Sigmoid colon (tissue), 7 donors: ENCODE results near the gene ADRA2B. TPM values are rescaled to one million over a fixed set of nuclear protein-coding genes. Genes with fewer than 3 reads are reported as not detected.

Experiments used
- DNase-seq: peaks from one replicate; pipeline ENCODE4 v3.0.0-alpha.2; 2019
- H3K27ac ChIP-seq, 4 donors: fragments of 200-600 bp; sonication (generic); one replicate each; pipeline ENCODE4 v1.5.1; 2016 to 2019; ENCODE audit warnings: mild to moderate bottlenecking in 1 of 4
- H3K27me3 ChIP-seq, 3 donors: fragments of 200-600 bp; sonication (generic); one replicate each; pipeline ENCODE4 v1.5.1; 2019; ENCODE audit warnings: mild to moderate bottlenecking in 1 of 3
- H3K36me3 ChIP-seq, 4 donors: fragments of 200-600 bp; sonication (generic); one replicate each; pipeline ENCODE4 v1.5.1; 2016 to 2019
- H3K4me1 ChIP-seq, 4 donors: fragments of 200-600 bp; sonication (generic); one replicate each; pipeline ENCODE4 v1.5.1; 2017 to 2019
- H3K4me3 ChIP-seq, 4 donors: fragments of 200-600 bp; sonication (generic); one replicate each; pipeline ENCODE4 v1.5.1; 2017 to 2019; ENCODE audit warnings: mild to moderate bottlenecking in 2 of 4, moderate library complexity in 1 of 4
- H3K9me3 ChIP-seq, 4 donors: fragments of 200-600 bp in 3 of 4; sonication (generic) in 3 of 4; one replicate each; pipeline versions ENCODE4 v1.5.1 to v1.6.1; 2013 to 2019
- EP300 ChIP-seq, 4 donors: sonication (generic); formaldehyde crosslinking; IDR thresholded peaks; one replicate each; pipeline ENCODE4 v1.6.1; 2017; ENCODE audit warnings: antibody characterized with exemption in 4 of 4
- POLR2A ChIP-seq, 2 donors: fragments of 450-650 bp; IDR thresholded peaks; one replicate each; pipeline ENCODE4 v1.6.1; 2016; ENCODE audit warnings: antibody characterized with exemption in 2 of 2, mild to moderate bottlenecking in 2 of 2, moderate library complexity in 2 of 2
- POLR2AphosphoS5 ChIP-seq, 4 donors: sonication (generic); formaldehyde crosslinking; IDR thresholded peaks; one replicate each; pipeline ENCODE4 v1.6.1; 2017; ENCODE audit warnings: antibody characterized with exemption in 4 of 4
- WGBS, 2 donors: extraction: QIAGEN DNeasy Blood & Tissue Kit; methylation state at CpG; one replicate each; pipeline ENCODE4 v1.1.7; 2013; 5-methylcytosine and 5-hydroxymethylcytosine counted together
- intact Hi-C: fragments of 100-400 bp; cut with DNase I; formaldehyde crosslinking; loops from one replicate; pipeline ENCODE4 v1.15.1; 2023
- polyA plus RNA-seq, 3 donors: library from polyadenylated mRNA; stranded (reverse); fragments of 200-250 nt; gene quantifications; one replicate each; pipeline ENCODE4 v1.2.3, GENCODE V29; 2013
- total RNA-seq, 4 donors: library from RNA; depleted of rRNA; stranded (reverse); fragments of >200 nt; gene quantifications; one replicate each; pipeline ENCODE4 v1.1.0, GENCODE V29; 2016
- TF ChIP-seq, protein P1 (sequence below), 4 experiments: fragments of 450-650 bp in 3 of 4; fragments of 200-600 bp in 1 of 4; IDR thresholded peaks; one replicate each; pipeline ENCODE4 v1.5.1; 2016 to 2019; ENCODE audit warnings: antibody characterized with exemption in 4 of 4, mild to moderate bottlenecking in 3 of 4, moderate library complexity in 2 of 4
- donor health status: healthy with polysubstance abuse.
- donor health status: Bipolar disorder and iron deficiency.
- donor health status: healthy.

The ADRA2B gene
- total and polyA plus RNA-seq, 7 donors, result under 0.01 to 1.4 (median 0.54) TPM; not detected in 1

DNA sequence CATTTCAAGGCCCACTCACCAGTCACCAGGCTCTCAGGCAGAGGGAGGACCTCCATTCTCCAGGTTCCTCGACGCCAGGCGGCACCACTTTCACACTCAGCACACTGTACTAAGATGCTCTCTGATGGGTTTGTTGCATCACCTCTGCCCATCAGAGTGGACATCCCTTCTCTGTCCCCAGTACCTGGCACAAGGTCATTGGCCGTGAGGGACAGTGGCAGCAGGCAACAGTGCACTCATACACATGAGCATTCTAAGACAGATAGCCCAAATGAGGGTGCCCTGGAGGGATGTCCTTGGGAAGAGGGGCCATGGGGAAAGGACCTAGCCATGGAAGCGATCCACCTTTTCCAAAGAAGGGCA is 3.0 kb upstream of the ADRA2B start:
- TF ChIP-seq, protein P1, sequence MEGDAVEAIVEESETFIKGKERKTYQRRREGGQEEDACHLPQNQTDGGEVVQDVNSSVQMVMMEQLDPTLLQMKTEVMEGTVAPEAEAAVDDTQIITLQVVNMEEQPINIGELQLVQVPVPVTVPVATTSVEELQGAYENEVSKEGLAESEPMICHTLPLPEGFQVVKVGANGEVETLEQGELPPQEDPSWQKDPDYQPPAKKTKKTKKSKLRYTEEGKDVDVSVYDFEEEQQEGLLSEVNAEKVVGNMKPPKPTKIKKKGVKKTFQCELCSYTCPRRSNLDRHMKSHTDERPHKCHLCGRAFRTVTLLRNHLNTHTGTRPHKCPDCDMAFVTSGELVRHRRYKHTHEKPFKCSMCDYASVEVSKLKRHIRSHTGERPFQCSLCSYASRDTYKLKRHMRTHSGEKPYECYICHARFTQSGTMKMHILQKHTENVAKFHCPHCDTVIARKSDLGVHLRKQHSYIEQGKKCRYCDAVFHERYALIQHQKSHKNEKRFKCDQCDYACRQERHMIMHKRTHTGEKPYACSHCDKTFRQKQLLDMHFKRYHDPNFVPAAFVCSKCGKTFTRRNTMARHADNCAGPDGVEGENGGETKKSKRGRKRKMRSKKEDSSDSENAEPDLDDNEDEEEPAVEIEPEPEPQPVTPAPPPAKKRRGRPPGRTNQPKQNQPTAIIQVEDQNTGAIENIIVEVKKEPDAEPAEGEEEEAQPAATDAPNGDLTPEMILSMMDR (IDR thresholded peaks at IDR 0.05), result no peak
- TF ChIP-seq POLR2A (IDR thresholded peaks at IDR 0.05), result no peak
- TF ChIP-seq POLR2AphosphoS5 (IDR thresholded peaks at IDR 0.05), result no peak
- no peak for TF ChIP-seq EP300 (IDR thresholded peaks at IDR 0.05)
- Histone ChIP-seq H3K27me3 (peaks cover 25 to 55% (median 31%) of the 10 kb centered on the region in 3 donors), H3K27ac (no peak overlapping the region), H3K9me3 (no peaks in the 10 kb centered on the region), H3K4me3 (no peak overlapping the region), H3K4me1 (peaks cover 0 to 18% (median 17%) of the 10 kb centered on the region in 4 donors), H3K36me3 (no peaks in the 10 kb centered on the region)
- intact Hi-C loops, result loop anchor here (10.0 kb wide), 1 partner anchor 95 kb away; no protein-coding TSS in a partner anchor
- WGBS, 2 donors, result 97% methylated on average over 5 of the region's 5 CpGs
- no peak for DNase-seq

DNA sequence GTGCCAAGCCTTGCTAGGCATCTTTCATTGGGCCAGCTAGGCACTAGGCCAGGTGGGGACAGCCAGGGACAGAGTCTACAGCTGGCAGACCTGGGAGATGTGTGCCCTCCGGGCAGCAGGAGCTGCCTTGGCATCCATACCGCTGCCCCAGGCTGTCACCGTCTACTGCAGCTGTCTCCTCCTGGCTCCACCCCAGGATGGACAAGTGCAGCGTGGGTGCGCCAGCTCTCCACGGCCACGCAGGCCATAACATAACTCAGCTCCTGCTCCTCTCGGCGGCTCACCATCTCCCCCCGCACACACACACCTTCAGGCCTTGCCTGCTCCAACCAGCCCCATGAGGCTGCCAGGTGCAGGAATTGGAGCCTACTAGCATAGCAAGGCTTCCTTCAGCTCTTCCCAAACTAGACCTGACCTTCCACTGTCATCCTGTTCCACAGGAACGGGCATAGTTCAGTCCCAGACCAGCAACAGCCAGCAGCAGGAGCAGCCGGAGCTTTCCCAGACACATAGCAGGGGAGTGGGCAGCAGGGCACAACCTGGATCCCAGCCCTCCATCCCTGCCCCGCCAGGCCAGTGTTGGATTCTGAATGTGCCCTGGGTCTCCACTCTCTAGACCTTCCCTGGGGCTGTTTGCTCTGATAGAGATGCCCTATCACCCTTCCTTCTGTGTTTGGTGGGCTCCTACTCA is 2.5 kb upstream of the ADRA2B start:
- Histone ChIP-seq H3K4me1 (peaks cover 0 to 18% (median 17%) of the 10 kb centered on the region in 4 donors), H3K27ac (no peak overlapping the region), H3K9me3 (no peaks in the 10 kb centered on the region), H3K36me3 (no peaks in the 10 kb centered on the region), H3K27me3 (peaks cover 25 to 55% (median 31%) of the 10 kb centered on the region in 3 donors), H3K4me3 (no peak overlapping the region)
- intact Hi-C loops, result loop anchor here (10.0 kb wide), 1 partner anchor 94 kb away; no protein-coding TSS in a partner anchor
- TF ChIP-seq, protein P1 (IDR thresholded peaks at IDR 0.05), result no peak
- TF ChIP-seq POLR2A (IDR thresholded peaks at IDR 0.05), result no peak
- peak; percentile 63 for DNase-seq
- WGBS, 2 donors, result 84 to 91% methylated on average over 13 of the region's 13 CpGs

DNA sequence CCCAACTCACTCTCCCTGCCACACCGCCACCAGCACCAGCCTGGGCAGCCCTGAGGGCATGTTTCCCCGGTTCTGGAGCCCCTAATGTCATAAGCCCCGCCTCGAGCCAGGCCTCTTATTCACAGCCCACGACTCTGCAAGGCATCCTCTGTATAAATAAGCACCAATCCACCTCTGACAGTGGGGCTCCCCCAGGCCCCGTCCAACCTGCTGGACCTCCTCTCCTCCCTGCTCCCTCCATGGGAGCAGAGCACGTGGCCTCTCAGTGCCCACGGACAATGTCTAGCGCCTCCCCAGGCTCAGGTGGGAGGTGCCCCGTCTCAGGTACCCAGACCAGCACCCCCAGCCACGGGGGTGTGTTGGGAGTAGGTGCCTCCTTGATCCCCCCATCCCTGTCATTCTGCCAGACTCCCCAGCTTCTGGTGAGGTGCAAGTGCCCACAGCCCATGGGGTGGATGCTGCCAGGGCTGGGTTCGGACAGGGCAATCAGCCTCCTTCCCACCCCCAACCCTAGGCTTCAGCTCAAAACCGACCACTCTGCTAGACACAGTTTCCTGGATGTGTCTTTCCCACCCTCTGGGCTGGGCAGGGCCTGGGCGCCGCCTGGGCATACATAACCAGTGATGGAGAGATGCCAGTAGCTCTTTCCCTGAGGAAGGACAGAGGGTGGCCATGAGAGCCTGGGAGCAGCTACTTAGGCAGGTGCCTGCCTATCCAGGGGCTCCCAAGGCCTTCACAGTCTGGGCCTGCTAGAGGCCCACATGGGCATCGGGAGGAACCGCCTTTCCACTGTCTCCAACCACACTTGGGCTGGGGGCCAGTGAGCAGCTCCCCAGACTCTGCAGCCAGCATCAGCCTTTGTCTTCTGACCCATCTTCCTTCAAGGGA is 1.6 kb upstream of the ADRA2B start:
- H3K27ac ChIP-seq, result no peak overlapping the region
- WGBS, 2 donors, result 31 to 53% methylated on average over 17 of the region's 17 CpGs
- no peaks in the 10 kb centered on the region for H3K9me3 ChIP-seq
- H3K4me1 ChIP-seq, result peaks cover 0 to 18% (median 17%) of the 10 kb centered on the region in 4 donors
- H3K27me3 ChIP-seq, result peaks cover 25 to 55% (median 31%) of the 10 kb centered on the region in 3 donors
- intact Hi-C loops, result loop anchor here (2.0 to 10.0 kb wide), 2 partner anchors 93 to 125 kb away; no protein-coding TSS in a partner anchor
- no peaks in the 10 kb centered on the region for H3K36me3 ChIP-seq
- DNase-seq, result peak; percentile 61
- H3K4me3 ChIP-seq, result no peak overlapping the region
- TF ChIP-seq POLR2AphosphoS5 (IDR thresholded peaks at IDR 0.05), result no peak
- TF ChIP-seq, protein P1 (IDR thresholded peaks at IDR 0.05), result no peak
- no peak for TF ChIP-seq POLR2A (IDR thresholded peaks at IDR 0.05)
- no peak for TF ChIP-seq EP300 (IDR thresholded peaks at IDR 0.05)

DNA sequence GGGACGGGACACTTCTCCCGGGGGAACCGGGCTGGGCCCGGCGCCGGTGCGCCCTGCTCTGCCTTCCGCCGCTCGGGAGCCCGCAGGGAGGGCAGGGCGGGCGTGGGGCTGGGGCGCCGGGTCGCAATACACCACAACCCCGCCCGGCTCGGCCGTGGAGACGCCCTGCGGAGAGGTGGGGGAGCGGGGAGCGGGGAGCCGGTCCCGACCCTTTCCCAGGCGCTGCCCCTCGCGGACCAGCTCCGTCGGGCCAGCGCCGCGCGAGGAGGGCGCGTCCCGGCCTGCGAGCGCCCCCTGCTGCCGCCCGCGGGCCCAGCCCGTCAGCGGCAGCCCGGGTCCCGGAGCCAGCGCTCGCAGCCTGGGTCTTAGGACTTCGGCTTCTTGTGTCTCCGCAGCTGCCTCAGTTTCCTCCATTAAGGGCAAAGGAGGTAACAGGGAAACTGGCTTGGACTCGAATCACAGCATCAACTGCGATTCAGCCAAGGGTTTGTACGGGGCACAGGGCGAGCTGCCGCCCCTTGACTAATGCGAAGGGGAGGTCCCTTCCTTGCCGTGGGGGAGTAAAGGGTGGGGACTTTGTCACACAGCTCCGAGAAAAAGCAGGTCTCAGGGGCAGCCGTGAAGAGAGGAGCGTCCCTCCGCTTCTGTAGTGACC is 635 bp upstream of the ADRA2B start:
- Histone ChIP-seq H3K27ac (peak overlapping the region in 3 of 4 donors; percentile 7 to 51 (median 20)), H3K4me3 (peak overlapping the region; percentile 3 to 59 (median 50)), H3K36me3 (no peaks in the 10 kb centered on the region), H3K4me1 (peaks cover 0 to 18% (median 17%) of the 10 kb centered on the region in 4 donors), H3K9me3 (no peaks in the 10 kb centered on the region), H3K27me3 (peaks cover 25 to 55% (median 31%) of the 10 kb centered on the region in 3 donors)
- intact Hi-C loops, result loop anchor here (2.0 to 10.0 kb wide), 2 partner anchors 92 to 124 kb away; no protein-coding TSS in a partner anchor
- no peak for DNase-seq
- 1% methylated on average over 62 of the region's 62 CpGs for WGBS, 2 donors
- TF ChIP-seq POLR2A (IDR thresholded peaks at IDR 0.05), result no peak
- TF ChIP-seq, protein P1 (IDR thresholded peaks at IDR 0.05), result peak in 2 of 4 experiments; percentile 22 to 81
